Neuronal stem cell (in vitro differentiated cells): ENCODE results near the gene SERPINA3.

Experiments used
- DNase-seq: peaks from one replicate; pipeline ENCODE4 v3.0.0-alpha.2; 2013; ENCODE audit warnings: low spot score
- H2AFZ ChIP-seq: one replicate; pipeline ENCODE4 v1.6.1; 2013; ENCODE audit warnings: mild to moderate bottlenecking, low read length, inconsistent platforms
- H2AK5ac ChIP-seq: 2 replicates; pipeline ENCODE4 v1.6.1; 2013; ENCODE audit warnings: low read depth, mild to moderate bottlenecking, inconsistent platforms, low read length, moderate library complexity, mixed read lengths
- H2BK120ac ChIP-seq: 2 replicates; pipeline ENCODE4 v1.6.1; 2013; ENCODE audit warnings: low read depth, mild to moderate bottlenecking, inconsistent platforms, low read length, moderate library complexity, mixed read lengths
- H2BK12ac ChIP-seq: one replicate; pipeline ENCODE4 v1.6.1; 2013; ENCODE audit warnings: low read length, inconsistent platforms
- H2BK15ac ChIP-seq: 2 replicates; pipeline ENCODE4 v1.6.1; 2013; ENCODE audit warnings: mild to moderate bottlenecking, low read length, inconsistent platforms, mixed read lengths
- H2BK5ac ChIP-seq: one replicate; pipeline ENCODE4 v1.6.1; 2013; ENCODE audit warnings: inconsistent platforms, mild to moderate bottlenecking, low read length, moderate library complexity
- H3K14ac ChIP-seq: one replicate; pipeline ENCODE4 v1.6.1; 2013; ENCODE audit warnings: low read length, inconsistent platforms
- H3K18ac ChIP-seq: 2 replicates; pipeline ENCODE4 v1.6.1; 2013; ENCODE audit warnings: low read length, inconsistent platforms
- H3K23ac ChIP-seq: 2 replicates; pipeline ENCODE4 v1.6.1; 2013; ENCODE audit warnings: low read depth, mild to moderate bottlenecking, mixed read lengths, low read length, inconsistent platforms; ENCODE audit not compliant: poor library complexity
- H3K27ac ChIP-seq: replicated peaks from 3 replicates; pipeline ENCODE4 v1.5.1; 2013; ENCODE audit warnings: low read length, inconsistent platforms
- H3K27me3 ChIP-seq, 3 experiments: 2 replicates each; pipeline ENCODE4 v1.6.1; 2013; ENCODE audit warnings: low read length in 3 of 3, mild to moderate bottlenecking in 2 of 3, inconsistent platforms in 1 of 3, low read depth in 1 of 3, mixed read lengths in 1 of 3, moderate library complexity in 1 of 3; ENCODE audit not compliant: control insufficient read depth in 3 of 3, insufficient read depth in 3 of 3
- H3K36me3 ChIP-seq, 2 donors: replicated peaks in 1 of 2; 2 replicates each; pipeline ENCODE4 v1.6.1; 2013; ENCODE audit warnings: low read length in 2 of 2; ENCODE audit not compliant: control insufficient read depth in 2 of 2, insufficient read depth in 2 of 2
- H3K4ac ChIP-seq: 2 replicates; pipeline ENCODE4 v1.6.1; 2013; ENCODE audit warnings: inconsistent platforms, mild to moderate bottlenecking, low read length, moderate library complexity
- H3K4me1 ChIP-seq, 2 donors: 1 replicate in 1 of 2; 2 replicates in 1 of 2; pipeline ENCODE4 v1.6.1; 2013; ENCODE audit warnings: low read length in 2 of 2, low read depth in 1 of 2; ENCODE audit not compliant: control insufficient read depth in 2 of 2, insufficient read depth in 1 of 2
- H3K4me2 ChIP-seq: one replicate; pipeline ENCODE4 v1.6.1; 2013; ENCODE audit warnings: mild to moderate bottlenecking, low read length, inconsistent platforms; ENCODE audit not compliant: insufficient read depth, poor library complexity, severe bottlenecking
- H3K4me3 ChIP-seq, 2 donors: 2 replicates each; pipeline ENCODE4 v1.5.1; 2013; ENCODE audit warnings: low read length in 2 of 2, mild to moderate bottlenecking in 2 of 2, inconsistent platforms in 1 of 2, moderate library complexity in 1 of 2
- H3K79me1 ChIP-seq: one replicate; pipeline ENCODE4 v1.6.1; 2013; ENCODE audit warnings: low read depth, mild to moderate bottlenecking, inconsistent platforms, low read length, moderate library complexity
- H3K9ac ChIP-seq: one replicate; pipeline ENCODE4 v1.6.1; 2013; ENCODE audit warnings: mild to moderate bottlenecking, low read depth, low read length, inconsistent platforms; ENCODE audit not compliant: poor library complexity
- H3K9me3 ChIP-seq, 2 donors: replicated peaks in 1 of 2; 2 replicates each; pipeline versions ENCODE3 to v1.6.1; 2013; ENCODE audit warnings: low read length in 2 of 2, mild to moderate bottlenecking in 2 of 2, inconsistent platforms in 1 of 2, low read depth in 1 of 2, mixed read lengths in 1 of 2, moderate library complexity in 1 of 2; ENCODE audit not compliant: control insufficient read depth in 2 of 2, insufficient read depth in 1 of 2
- H4K8ac ChIP-seq: one replicate; pipeline ENCODE4 v1.6.1; 2013; ENCODE audit warnings: low read depth, mild to moderate bottlenecking, inconsistent platforms, low read length, moderate library complexity
- H4K91ac ChIP-seq: one replicate; pipeline ENCODE4 v1.6.1; 2013; ENCODE audit warnings: low read length, low read depth, mild to moderate bottlenecking, inconsistent platforms; ENCODE audit not compliant: poor library complexity
- WGBS, 2 donors: extraction: QIAGEN DNeasy Blood & Tissue Kit; methylation state at CpG; one replicate each; pipeline ENCODE4 v1.1.7; 2013; ENCODE audit warnings: missing lambda C conversion rate in 2 of 2, mixed read lengths in 1 of 2; ENCODE audit not compliant: insufficient read length in 2 of 2, insufficient replicate concordance in 1 of 2; ENCODE audit errors: extremely low coverage in 2 of 2; 5-methylcytosine and 5-hydroxymethylcytosine counted together

The SERPINA3 gene

DNA sequence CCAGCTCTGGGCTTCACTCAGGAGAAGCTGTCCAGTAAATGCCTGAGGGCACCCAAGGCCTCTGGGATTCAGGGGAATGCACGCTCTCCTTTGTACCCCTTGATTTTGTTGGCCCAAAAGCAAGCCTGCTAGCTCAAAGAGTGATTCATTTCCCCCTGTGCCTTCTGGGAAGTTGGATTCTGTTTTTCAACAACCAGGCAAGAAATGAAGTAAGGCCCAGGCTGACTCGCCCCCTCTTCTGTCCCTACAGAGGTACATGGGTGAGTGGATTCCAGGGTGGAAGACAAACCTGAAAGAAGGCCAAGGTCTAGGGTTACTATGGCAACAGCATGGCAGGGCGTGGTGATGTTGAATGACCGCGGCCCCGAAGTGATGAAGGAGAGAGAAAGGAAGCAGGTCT is 40.2 kb upstream of the SERPINA3 start:
- no peaks in the 10 kb centered on the region for H3K36me3 ChIP-seq
- H2BK5ac ChIP-seq = no peak overlapping the region
- no peaks in the 10 kb centered on the region for H3K79me1 ChIP-seq
- H3K4me3 ChIP-seq = no peak overlapping the region
- no peak overlapping the region for H2AK5ac ChIP-seq
- H3K27ac ChIP-seq = no peak overlapping the region
- no peak overlapping the region for H2BK15ac ChIP-seq
- H3K9ac ChIP-seq = no peak overlapping the region
- H2BK12ac ChIP-seq = no peak overlapping the region
- no peak overlapping the region for H3K4me2 ChIP-seq
- no peak overlapping the region for H3K14ac ChIP-seq
- no peak overlapping the region for H2BK120ac ChIP-seq
- DNase-seq = no peak
- no peak overlapping the region for H3K18ac ChIP-seq
- H3K4me1 ChIP-seq = no peaks in the 10 kb centered on the region
- no peaks in the 10 kb centered on the region for H3K27me3 ChIP-seq
- no CpG with 5 or more reads among the region's 6 CpGs for WGBS, 2 donors
- H3K4ac ChIP-seq = no peak overlapping the region
- no peak overlapping the region for H3K23ac ChIP-seq
- no peak overlapping the region for H4K8ac ChIP-seq
- no peak overlapping the region for H4K91ac ChIP-seq
- H2AFZ ChIP-seq = no peak overlapping the region
- H3K9me3 ChIP-seq = peaks cover 0 to 2% of the 10 kb centered on the region in 2 donors

DNA sequence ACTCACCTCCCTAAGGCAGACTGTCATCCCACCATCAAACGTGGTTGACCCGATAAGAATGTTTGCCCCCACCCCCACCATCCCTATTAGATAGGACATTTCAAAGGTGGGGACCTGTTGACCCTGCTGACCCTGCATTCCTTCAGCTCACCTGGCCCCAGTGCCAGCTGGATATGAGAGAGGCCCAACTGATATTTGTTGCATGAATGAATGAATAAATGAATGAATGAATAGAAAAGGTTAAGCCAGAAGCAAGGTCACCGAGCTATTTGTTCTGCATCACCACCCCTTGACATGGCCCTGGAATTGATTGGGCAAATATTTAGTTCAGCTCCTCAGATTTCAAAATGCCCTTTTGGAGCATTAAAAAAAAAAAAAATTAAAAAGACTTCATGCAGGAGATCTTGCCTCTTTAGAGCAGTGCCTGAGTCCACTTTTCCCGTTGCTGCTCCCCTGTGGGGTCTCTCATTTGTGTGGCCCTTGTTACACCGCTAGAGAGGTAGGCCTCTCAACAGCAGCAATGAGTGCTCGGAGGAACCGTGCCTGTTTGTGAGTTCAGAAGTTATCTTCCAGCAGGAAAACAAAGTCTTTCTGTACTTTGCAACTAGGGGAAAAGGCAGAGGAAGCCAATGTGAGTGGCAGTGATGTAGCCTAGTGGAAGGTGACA is 39.4 kb upstream of the SERPINA3 start:
- no CpG with 5 or more reads among the region's 7 CpGs for WGBS, 2 donors
- Histone ChIP-seq H3K4me2 (no peak overlapping the region), H3K4me3 (no peak overlapping the region), H3K14ac (no peak overlapping the region), H4K8ac (no peak overlapping the region), H2BK12ac (no peak overlapping the region), H3K9me3 (peaks cover 0 to 2% of the 10 kb centered on the region in 2 donors), H3K79me1 (no peaks in the 10 kb centered on the region), H2AFZ (no peak overlapping the region), H2BK15ac (no peak overlapping the region), H3K4ac (no peak overlapping the region), H3K36me3 (no peaks in the 10 kb centered on the region), H3K18ac (no peak overlapping the region), H3K27ac (no peak overlapping the region), H4K91ac (no peak overlapping the region), H2BK120ac (no peak overlapping the region), H3K9ac (no peak overlapping the region), H3K4me1 (no peaks in the 10 kb centered on the region), H3K23ac (no peak overlapping the region), H3K27me3 (no peaks in the 10 kb centered on the region), H2AK5ac (no peak overlapping the region), H2BK5ac (no peak overlapping the region)
- DNase-seq = no peak

DNA sequence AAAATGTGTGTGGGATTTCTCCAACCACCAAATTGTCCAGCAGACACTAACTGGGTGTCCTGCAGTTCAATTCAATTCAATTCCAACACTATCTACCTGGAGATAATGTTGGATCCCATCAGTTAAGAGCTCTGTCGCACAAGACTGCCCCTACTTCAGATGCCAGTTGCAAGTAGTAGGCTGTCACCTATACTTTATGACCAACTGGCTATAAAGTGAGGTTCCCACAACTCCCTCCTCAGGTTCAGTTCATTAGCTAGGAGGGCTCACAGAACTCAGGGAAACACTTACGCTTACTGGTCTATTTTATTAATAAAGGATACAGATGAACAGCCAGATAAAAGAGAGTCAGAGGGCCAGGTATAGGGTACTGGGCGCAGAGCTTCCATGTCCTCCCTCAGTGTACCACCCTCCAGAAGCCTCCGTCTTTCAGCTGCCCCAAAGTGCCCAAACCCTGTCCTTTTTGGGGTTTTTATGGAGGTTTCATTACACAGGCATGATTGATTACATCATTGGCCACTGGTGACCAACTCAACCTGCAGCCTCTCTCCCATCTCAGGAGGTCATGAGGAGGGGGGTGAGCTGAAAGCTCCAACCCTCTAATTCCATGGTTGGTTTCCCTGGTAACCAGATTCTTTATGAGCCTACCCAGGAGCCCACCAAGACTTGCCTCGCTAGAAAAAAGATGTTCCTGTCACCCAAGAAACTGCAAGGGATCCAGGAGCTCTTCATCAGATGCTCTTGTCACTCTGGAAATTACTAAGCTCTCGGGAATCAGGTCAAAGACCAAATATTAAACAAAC is 38.5 kb upstream of the SERPINA3 start:
- no peak overlapping the region for H3K23ac ChIP-seq
- H4K91ac ChIP-seq = no peak overlapping the region
- H3K14ac ChIP-seq = no peak overlapping the region
- H3K27ac ChIP-seq = no peak overlapping the region
- H2BK12ac ChIP-seq = no peak overlapping the region
- H2AFZ ChIP-seq = no peak overlapping the region
- DNase-seq = no peak
- H2BK5ac ChIP-seq = no peak overlapping the region
- no peak overlapping the region for H2BK120ac ChIP-seq
- H3K9me3 ChIP-seq = peaks cover 0 to 2% of the 10 kb centered on the region in 2 donors
- H2AK5ac ChIP-seq = no peak overlapping the region
- WGBS, 2 donors = no CpG with 5 or more reads among the region's 6 CpGs
- no peak overlapping the region for H3K18ac ChIP-seq
- H3K27me3 ChIP-seq = no peaks in the 10 kb centered on the region
- H4K8ac ChIP-seq = no peak overlapping the region
- no peaks in the 10 kb centered on the region for H3K36me3 ChIP-seq
- no peak overlapping the region for H3K9ac ChIP-seq
- H3K4me1 ChIP-seq = no peaks in the 10 kb centered on the region
- H2BK15ac ChIP-seq = no peak overlapping the region
- no peak overlapping the region for H3K4ac ChIP-seq
- H3K4me2 ChIP-seq = no peak overlapping the region
- H3K79me1 ChIP-seq = no peaks in the 10 kb centered on the region
- H3K4me3 ChIP-seq = no peak overlapping the region

DNA sequence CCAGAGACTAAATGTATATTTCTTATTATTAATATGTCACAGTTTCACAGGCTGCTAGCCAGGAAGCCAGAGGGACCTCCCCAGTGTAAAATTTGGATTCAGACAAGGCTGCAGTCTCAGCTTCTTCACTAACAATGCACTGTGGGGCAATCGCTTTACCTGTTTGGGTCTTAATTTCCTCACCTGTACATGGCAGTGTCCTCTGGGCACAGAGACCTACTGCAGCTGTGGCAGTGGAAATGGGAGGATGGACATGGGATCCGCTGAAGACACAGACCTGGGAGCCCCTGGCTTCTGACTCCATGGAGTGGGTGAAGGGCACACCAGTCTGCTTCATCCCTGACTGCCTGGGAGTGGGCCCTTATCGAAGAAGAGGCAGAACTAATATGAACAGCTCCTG is 37.9 kb upstream of the SERPINA3 start:
- Histone ChIP-seq H3K18ac (no peak overlapping the region), H3K14ac (no peak overlapping the region), H3K27me3 (no peaks in the 10 kb centered on the region), H3K4me3 (no peak overlapping the region), H2AK5ac (no peak overlapping the region), H3K4me1 (no peaks in the 10 kb centered on the region), H2BK120ac (no peak overlapping the region), H3K9ac (no peak overlapping the region), H3K79me1 (no peaks in the 10 kb centered on the region), H2AFZ (no peak overlapping the region), H3K23ac (no peak overlapping the region), H2BK12ac (no peak overlapping the region), H2BK5ac (no peak overlapping the region), H3K4me2 (no peak overlapping the region), H3K27ac (no peak overlapping the region), H4K91ac (no peak overlapping the region), H4K8ac (no peak overlapping the region), H2BK15ac (no peak overlapping the region), H3K36me3 (no peaks in the 10 kb centered on the region), H3K4ac (no peak overlapping the region), H3K9me3 (peaks cover 0 to 2% of the 10 kb centered on the region in 2 donors)
- DNase-seq = no peak
- WGBS, 2 donors = no CpG with 5 or more reads among the region's 3 CpGs
